Esophagus squamous epithelium (tissue), 5 donors: ENCODE results near the gene USP35. TPM values are rescaled to one million over a fixed set of nuclear protein-coding genes. Genes with fewer than 3 reads are reported as not detected.

Experiments
- DNase-seq: peaks from one replicate; lab custom pipeline; 2025; lab: John Stamatoyannopoulos, UW
- H3K27ac ChIP-seq, 4 donors: fragments of 200-600 bp; sonication (generic); one replicate each; pipeline ENCODE4 v1.5.1; 2016 to 2019; ENCODE audit warnings: mild to moderate bottlenecking in 1 of 4
- H3K27me3 ChIP-seq, 4 donors: fragments of 200-600 bp; sonication (generic); 1 replicate in 3 of 4; 2 replicates in 1 of 4; pipeline versions ENCODE4 v1.5.1 to v1.6.0; 2017 to 2021; ENCODE audit warnings: antibody characterized with exemption in 1 of 4
- H3K36me3 ChIP-seq, 3 donors: fragments of 200-600 bp; sonication (generic); one replicate each; pipeline ENCODE4 v1.5.1; 2016 to 2019
- H3K4me1 ChIP-seq, 3 donors: fragments of 200-600 bp; sonication (generic); one replicate each; pipeline ENCODE4 v1.5.1; 2017 to 2019
- H3K4me3 ChIP-seq, 4 donors: fragments of 200-600 bp; sonication (generic); 1 replicate in 3 of 4; 2 replicates in 1 of 4; pipeline ENCODE4 v1.5.1; 2016 to 2019; ENCODE audit warnings: mild to moderate bottlenecking in 2 of 4, moderate library complexity in 1 of 4
- H3K9me3 ChIP-seq, 3 donors: fragments of 200-600 bp; sonication (generic); one replicate each; pipeline ENCODE4 v1.5.1; 2016 to 2019
- POLR2A ChIP-seq, 4 donors: fragments of 450-650 bp; IDR thresholded peaks; one replicate each; pipeline ENCODE4 v1.6.1; 2017; ENCODE audit warnings: antibody characterized with exemption in 4 of 4, mild to moderate bottlenecking in 4 of 4, moderate library complexity in 3 of 4
- WGBS, 2 donors: methylation state at CpG; one replicate each; pipeline ENCODE4 v1.1.5; 2018; 5-methylcytosine and 5-hydroxymethylcytosine counted together
- intact Hi-C: fragments of 100-400 bp; cut with DNase I; formaldehyde crosslinking; loops from one replicate; pipeline ENCODE4 v1.15.0; 2022
- total RNA-seq, 4 donors: library from RNA; depleted of rRNA; stranded (reverse); fragments of >200 nt; gene quantifications; one replicate each; pipeline ENCODE4 v1.1.0, GENCODE V29; 2016
- TF ChIP-seq, protein P1 (sequence below), 6 experiments: fragments of 450-650 bp in 4 of 6; fragments of 200-600 bp in 2 of 6; sonication (generic) in 2 of 6; IDR thresholded peaks; one replicate each; pipeline ENCODE4 v1.5.1; 2016 to 2019; ENCODE audit warnings: antibody characterized with exemption in 6 of 6, mild to moderate bottlenecking in 4 of 6, moderate library complexity in 4 of 6
- donor health status: DM: yes; HTN: yes; CAD: no.

Gene USP35
- total RNA-seq, 4 donors from 2014 or later, result 4.5 to 7.0 (median 6.1) TPM

DNA sequence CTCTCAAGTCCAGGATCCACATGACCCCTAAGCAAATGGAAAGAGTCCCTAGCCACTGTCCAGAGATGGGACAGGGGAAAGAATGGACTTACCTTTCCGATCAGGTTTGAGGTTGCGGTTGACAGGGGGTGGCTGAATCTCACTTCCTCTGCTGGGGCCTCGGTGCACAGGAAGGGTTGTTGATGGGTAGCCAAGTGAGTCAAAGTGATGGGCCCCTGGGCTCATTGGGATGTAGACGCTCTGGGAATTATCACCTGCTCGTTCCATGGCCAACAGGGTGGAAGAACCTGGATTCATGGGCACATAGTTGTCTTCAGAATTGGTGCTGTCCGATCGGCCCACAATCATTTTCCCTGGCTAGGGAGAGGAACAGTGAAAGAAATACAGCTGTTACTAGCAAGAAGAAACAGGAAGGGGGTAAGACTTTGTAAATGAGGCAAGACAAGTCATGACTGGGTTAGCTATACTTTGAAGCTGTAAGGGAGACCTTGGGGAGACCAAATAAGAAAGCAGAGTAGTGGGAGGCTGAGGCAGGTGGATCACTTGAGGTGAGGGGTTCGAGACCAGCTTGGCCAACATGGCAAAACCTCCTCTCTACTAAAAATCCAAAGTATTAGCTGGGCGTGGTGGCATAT is 34.7 kb downstream of the USP35 start:
- intact Hi-C loops, result loop anchor here (10.0 kb wide), 2 partner anchors 191 to 341 kb away; partner anchors contain the start of gene GAB2
- Histone ChIP-seq H3K4me1 (no peaks in the 10 kb centered on the region), H3K27ac (no peak overlapping the region), H3K27me3 (no peaks in the 10 kb centered on the region), H3K4me3 (no peak overlapping the region), H3K9me3 (no peaks in the 10 kb centered on the region), H3K36me3 (peaks cover 0 to 83% (median 6%) of the 10 kb centered on the region in 3 donors)
- TF ChIP-seq POLR2A (IDR thresholded peaks at IDR 0.05), result no peak
- TF ChIP-seq, protein P1, sequence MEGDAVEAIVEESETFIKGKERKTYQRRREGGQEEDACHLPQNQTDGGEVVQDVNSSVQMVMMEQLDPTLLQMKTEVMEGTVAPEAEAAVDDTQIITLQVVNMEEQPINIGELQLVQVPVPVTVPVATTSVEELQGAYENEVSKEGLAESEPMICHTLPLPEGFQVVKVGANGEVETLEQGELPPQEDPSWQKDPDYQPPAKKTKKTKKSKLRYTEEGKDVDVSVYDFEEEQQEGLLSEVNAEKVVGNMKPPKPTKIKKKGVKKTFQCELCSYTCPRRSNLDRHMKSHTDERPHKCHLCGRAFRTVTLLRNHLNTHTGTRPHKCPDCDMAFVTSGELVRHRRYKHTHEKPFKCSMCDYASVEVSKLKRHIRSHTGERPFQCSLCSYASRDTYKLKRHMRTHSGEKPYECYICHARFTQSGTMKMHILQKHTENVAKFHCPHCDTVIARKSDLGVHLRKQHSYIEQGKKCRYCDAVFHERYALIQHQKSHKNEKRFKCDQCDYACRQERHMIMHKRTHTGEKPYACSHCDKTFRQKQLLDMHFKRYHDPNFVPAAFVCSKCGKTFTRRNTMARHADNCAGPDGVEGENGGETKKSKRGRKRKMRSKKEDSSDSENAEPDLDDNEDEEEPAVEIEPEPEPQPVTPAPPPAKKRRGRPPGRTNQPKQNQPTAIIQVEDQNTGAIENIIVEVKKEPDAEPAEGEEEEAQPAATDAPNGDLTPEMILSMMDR (IDR thresholded peaks at IDR 0.05), result no peak
- no peak for DNase-seq
- WGBS, 2 donors, result 88 to 89% methylated on average over 9 of the region's 9 CpGs

DNA sequence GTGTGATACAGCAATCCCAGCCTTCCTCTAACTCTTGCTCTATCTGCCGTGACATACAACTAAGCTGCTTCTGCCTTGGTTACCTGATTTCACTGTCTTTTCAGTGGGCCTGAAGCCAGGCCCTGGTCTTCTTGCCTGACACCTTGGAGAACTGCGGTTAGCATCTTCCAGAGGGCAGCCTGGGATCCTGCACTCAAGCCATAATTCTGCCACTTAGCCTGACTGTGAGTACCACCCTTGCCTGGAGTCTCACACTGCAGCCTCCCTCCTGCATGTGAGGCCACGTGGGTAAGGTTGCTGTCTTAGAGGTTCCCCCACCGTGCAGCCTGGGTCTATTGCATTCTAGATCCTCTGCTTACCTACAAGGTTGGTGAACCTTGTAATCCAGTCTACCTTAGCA is 35.8 kb downstream of the USP35 start:
- no peak for DNase-seq
- Histone ChIP-seq H3K36me3 (peaks cover 0 to 72% (median 6%) of the 10 kb centered on the region in 3 donors), H3K4me3 (no peak overlapping the region), H3K4me1 (peaks cover 0 to 2% (median 0%) of the 10 kb centered on the region in 3 donors), H3K27ac (no peak overlapping the region), H3K27me3 (no peaks in the 10 kb centered on the region), H3K9me3 (no peaks in the 10 kb centered on the region)
- TF ChIP-seq, protein P1 (IDR thresholded peaks at IDR 0.05), result no peak
- intact Hi-C loops, result loop anchor here (10.0 kb wide), 2 partner anchors 190 to 340 kb away; partner anchors contain the start of gene GAB2
- 80% methylated on average over 4 of the region's 4 CpGs for WGBS, 2 donors

DNA sequence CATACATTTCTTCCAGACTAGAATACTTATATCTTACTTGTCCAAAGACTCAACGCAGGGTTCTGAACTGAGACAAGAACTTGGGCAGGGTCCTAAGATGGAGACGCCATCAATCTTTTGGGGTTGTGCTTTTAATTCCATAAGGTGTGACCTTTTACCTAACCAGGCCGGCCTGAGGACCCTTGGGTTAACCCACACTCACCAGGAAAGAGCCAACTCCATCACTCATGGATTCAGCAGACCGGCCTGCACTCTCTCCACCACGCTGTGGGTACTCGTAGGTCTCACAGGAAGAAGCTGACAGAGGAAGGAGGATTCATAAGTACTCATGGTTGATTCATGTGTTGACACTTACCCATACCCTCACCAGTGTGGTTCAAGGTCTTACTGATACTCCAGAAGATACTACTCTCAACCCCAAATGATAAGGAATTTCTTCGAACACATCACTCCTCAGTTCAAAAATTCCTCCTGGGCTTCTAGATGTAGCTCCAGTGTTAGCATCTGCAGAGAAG is 36.2 kb downstream of the USP35 start:
- no peaks in the 10 kb centered on the region for H3K9me3 ChIP-seq
- peaks cover 0 to 68% (median 4%) of the 10 kb centered on the region in 3 donors for H3K36me3 ChIP-seq
- WGBS, 2 donors, result 90 to 91% methylated on average over 5 to 6 of the region's 7 CpGs
- no peak overlapping the region for H3K27ac ChIP-seq
- TF ChIP-seq POLR2A (IDR thresholded peaks at IDR 0.05), result no peak
- TF ChIP-seq, protein P1 (IDR thresholded peaks at IDR 0.05), result no peak
- no peak for DNase-seq
- H3K4me3 ChIP-seq, result no peak overlapping the region
- intact Hi-C loops, result loop anchor here (10.0 kb wide), 2 partner anchors 190 to 340 kb away; partner anchors contain the start of gene GAB2
- peaks cover 0 to 5% (median 0%) of the 10 kb centered on the region in 3 donors for H3K4me1 ChIP-seq
- H3K27me3 ChIP-seq, result no peaks in the 10 kb centered on the region

DNA sequence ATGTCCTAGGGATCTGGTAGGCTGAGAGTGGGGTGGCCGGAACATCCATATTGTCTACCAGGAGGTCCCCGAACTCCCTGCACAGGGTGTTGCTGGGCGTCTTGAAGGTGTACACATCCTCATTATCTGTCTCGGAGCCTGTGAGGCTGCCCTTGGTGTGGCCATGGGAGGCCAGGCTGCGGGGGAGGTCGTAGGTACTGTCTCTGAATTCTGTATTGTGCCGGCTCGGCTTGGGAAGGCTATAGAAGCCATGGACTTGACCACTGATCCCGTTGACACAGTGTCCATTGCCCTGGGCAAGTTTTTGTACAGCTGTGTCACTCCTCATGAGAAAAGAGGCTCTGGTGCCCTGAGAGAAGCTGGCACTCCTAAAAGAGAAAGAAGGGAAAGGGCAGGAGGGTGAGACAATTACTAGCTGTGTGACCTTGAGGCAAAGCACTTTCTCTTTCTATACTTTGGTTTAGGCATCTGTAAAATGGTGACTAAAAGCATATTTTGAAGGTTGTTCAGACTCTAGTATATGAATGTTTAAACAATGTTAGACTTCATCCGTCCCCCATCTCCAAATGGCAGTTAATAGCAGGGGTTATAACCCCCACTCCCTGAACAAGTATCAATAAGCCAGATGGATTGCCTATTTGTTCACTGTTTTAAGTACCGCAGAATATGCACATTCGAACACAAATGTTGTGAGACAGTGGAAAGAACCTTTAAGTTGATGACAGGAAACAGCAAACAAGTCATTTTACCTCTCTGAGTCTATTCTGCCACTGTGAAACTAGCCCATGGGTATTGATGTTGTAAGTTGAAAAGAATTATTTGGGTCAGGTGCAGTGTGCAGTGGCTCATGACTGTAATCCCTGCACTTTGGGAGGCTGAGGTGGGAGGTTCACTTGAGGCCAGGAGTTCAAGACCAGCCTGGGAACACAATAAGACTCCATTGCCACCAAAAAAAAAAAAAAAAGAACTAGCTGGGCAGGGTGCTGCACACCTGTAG is 38.3 kb downstream of the USP35 start:
- no peak for DNase-seq
- Histone ChIP-seq H3K36me3 (peaks cover 0 to 47% (median 0%) of the 10 kb centered on the region in 3 donors), H3K4me3 (no peak overlapping the region), H3K27ac (no peak overlapping the region), H3K27me3 (no peaks in the 10 kb centered on the region), H3K9me3 (no peaks in the 10 kb centered on the region), H3K4me1 (peaks cover 0 to 20% (median 0%) of the 10 kb centered on the region in 3 donors)
- 68 to 86% methylated on average over 5 to 8 of the region's 12 CpGs for WGBS, 2 donors
- intact Hi-C loops, result loop anchor here (10.0 kb wide), 2 partner anchors 188 to 338 kb away; partner anchors contain the start of gene GAB2
- TF ChIP-seq POLR2A (IDR thresholded peaks at IDR 0.05), result no peak
- TF ChIP-seq, protein P1 (IDR thresholded peaks at IDR 0.05), result no peak
